Hepatocyte (in vitro differentiated cells): ENCODE data around the gene CUL9. TPM values are rescaled to one million over a fixed set of nuclear protein-coding genes. Genes with fewer than 3 reads are reported as not detected.

ENCODE experiments used
- DNase-seq: peaks from one replicate; pipeline ENCODE4 v3.0.0-alpha.2; 2016; ENCODE audit warnings: low spot score
- H2AFZ ChIP-seq: fragments of 200-600 bp; sonication (generic); 2 replicates; pipeline ENCODE4 v1.6.0; 2016; ENCODE audit warnings: antibody characterized with exemption, mild to moderate bottlenecking
- H3K27ac ChIP-seq: fragments of 200-600 bp; sonication (generic); 2 replicates; pipeline ENCODE4 v1.5.1; 2016; ENCODE audit warnings: mild to moderate bottlenecking
- H3K27me3 ChIP-seq: fragments of 200-600 bp; sonication (generic); 2 replicates; pipeline ENCODE4 v1.6.1; 2016
- H3K36me3 ChIP-seq: fragments of 200-600 bp; sonication (generic); replicated peaks from 2 replicates; pipeline ENCODE4 v1.5.1; 2016; ENCODE audit warnings: low read depth; ENCODE audit not compliant: insufficient read depth
- H3K4me1 ChIP-seq: fragments of 200-600 bp; sonication (generic); 2 replicates; pipeline ENCODE4 v1.5.1; 2016; ENCODE audit warnings: mild to moderate bottlenecking, moderate library complexity; ENCODE audit not compliant: insufficient read depth
- H3K4me2 ChIP-seq: fragments of 200-600 bp; sonication (generic); 2 replicates; pipeline ENCODE4 v1.6.0; 2016
- H3K4me3 ChIP-seq: fragments of 200-600 bp; sonication (generic); 2 replicates; pipeline ENCODE4 v1.5.1; 2016; ENCODE audit warnings: mild to moderate bottlenecking
- H3K79me2 ChIP-seq: fragments of 200-600 bp; sonication (generic); 2 replicates; pipeline ENCODE4 v1.6.0; 2017; ENCODE audit warnings: mild to moderate bottlenecking
- H3K9me2 ChIP-seq: fragments of 200-600 bp; sonication (generic); replicated peaks from 2 replicates; pipeline ENCODE4 v1.6.0; 2017; ENCODE audit warnings: mild to moderate bottlenecking; ENCODE audit not compliant: insufficient read depth
- H3K9me3 ChIP-seq: fragments of 200-600 bp; sonication (generic); 2 replicates; pipeline ENCODE4 v1.5.1; 2016; ENCODE audit warnings: low read depth, mild to moderate bottlenecking
- H4K20me1 ChIP-seq: fragments of 200-600 bp; sonication (generic); 2 replicates; pipeline ENCODE4 v1.6.0; 2016; ENCODE audit warnings: mild to moderate bottlenecking; ENCODE audit not compliant: insufficient read depth, poor library complexity, severe bottlenecking
- CTCF ChIP-seq: fragments of 200-600 bp; sonication (generic); IDR thresholded peaks from 2 replicates; pipeline ENCODE4 v1.5.1; 2016; ENCODE audit warnings: antibody characterized with exemption, mild to moderate bottlenecking; ENCODE audit not compliant: poor library complexity
- EZH2 ChIP-seq: fragments of 200-600 bp; sonication (generic); IDR thresholded peaks from 2 replicates; pipeline ENCODE4 v1.6.1; 2016; ENCODE audit warnings: antibody characterized with exemption, mild to moderate bottlenecking, borderline replicate concordance
- EZH2phosphoT487 ChIP-seq: fragments of 200-600 bp; sonication (generic); IDR thresholded peaks from one replicate; pipeline ENCODE4 v1.6.1; 2018; ENCODE audit warnings: antibody characterized with exemption, mild to moderate bottlenecking, low read depth, moderate library complexity; ENCODE audit not compliant: unreplicated experiment, severe bottlenecking
- WGBS: methylation state at CpG from one replicate; pipeline ENCODE4 v1.1.6; 2016; ENCODE audit warnings: low lambda C conversion rate; ENCODE audit errors: missing lambda C conversion rate; 5-methylcytosine and 5-hydroxymethylcytosine counted together
- polyA plus RNA-seq: library from polyadenylated mRNA; unstranded; fragments of >200 nt; fragmentation: Nextera tagmentation; extraction: Ambion mirVana; gene quantifications from 2 replicates; pipeline ENCODE4 v1.2.1, GENCODE V29; 2016
- total RNA-seq: library from RNA; depleted of rRNA; stranded (reverse); fragments of >200 nt; gene quantifications from 2 replicates; pipeline ENCODE4 v1.2.3, GENCODE V29; 2014

The CUL9 gene
- total and polyA plus RNA-seq, 2 experiments from 2014 or later, result 20.1 to 26.2 TPM

- Histone ChIP-seq H3K36me3 (no peaks in the 10 kb centered on the region), H3K79me2 (no peaks in the 10 kb centered on the region), H3K27ac (no peak overlapping the region)
Measured at GRCh38 chr6:43260791-43261190, 78.8 kb downstream of the CUL9 start.

GRCh38 chr6:43261198-43261597 lies 79.2 kb downstream of the CUL9 start:
- 91% methylated on average over 5 of the region's 5 CpGs for WGBS
- peak overlapping the region; percentile 74 for H3K27ac ChIP-seq
- H3K79me2 ChIP-seq, result no peaks in the 10 kb centered on the region
- H3K4me3 ChIP-seq, result no peak overlapping the region
- H3K36me3 ChIP-seq, result no peaks in the 10 kb centered on the region
- no peaks in the 10 kb centered on the region for H4K20me1 ChIP-seq
- H2AFZ ChIP-seq, result no peak overlapping the region
- no peaks in the 10 kb centered on the region for H3K9me3 ChIP-seq
- H3K4me1 ChIP-seq, result peaks cover 7% of the 10 kb centered on the region
- H3K27me3 ChIP-seq, result no peaks in the 10 kb centered on the region
- no peaks in the 10 kb centered on the region for H3K9me2 ChIP-seq
- H3K4me2 ChIP-seq, result no peak overlapping the region
- no peak for TF ChIP-seq EZH2phosphoT487
- no peak for TF ChIP-seq EZH2
- TF ChIP-seq CTCF, result no peak
- DNase-seq, result no peak

More at GRCh38 chr6:43260791-43261190, 78.8 kb downstream of the CUL9 start:
- no peak overlapping the region for H2AFZ ChIP-seq
- no peaks in the 10 kb centered on the region for H3K27me3 ChIP-seq
- H3K9me3 ChIP-seq, result no peaks in the 10 kb centered on the region
- no peaks in the 10 kb centered on the region for H3K9me2 ChIP-seq
- 75% methylated on average over 4 of the region's 4 CpGs for WGBS
- peaks cover 7% of the 10 kb centered on the region for H3K4me1 ChIP-seq
- no peaks in the 10 kb centered on the region for H4K20me1 ChIP-seq
- H3K4me3 ChIP-seq, result no peak overlapping the region
- TF ChIP-seq EZH2 (no peak), CTCF (no peak), EZH2phosphoT487 (no peak)
- DNase-seq, result no peak
- H3K4me2 ChIP-seq, result no peak overlapping the region

- Histone ChIP-seq H3K4me2 (no peak overlapping the region), H3K36me3 (no peaks in the 10 kb centered on the region), H3K79me2 (no peaks in the 10 kb centered on the region), H3K27me3 (no peaks in the 10 kb centered on the region), H2AFZ (no peak overlapping the region), H4K20me1 (no peaks in the 10 kb centered on the region), H3K4me1 (peaks cover 11% of the 10 kb centered on the region), H3K9me2 (no peaks in the 10 kb centered on the region), H3K27ac (peak overlapping the region; percentile 74), H3K4me3 (no peak overlapping the region), H3K9me3 (no peaks in the 10 kb centered on the region)
- WGBS, result 75% methylated on average over 14 of the region's 14 CpGs
- peak; percentile 73 for DNase-seq
- no peak for TF ChIP-seq CTCF
- no peak for TF ChIP-seq EZH2
- TF ChIP-seq EZH2phosphoT487, result no peak
Measured at GRCh38 chr6:43262000-43262779, 80.2 kb downstream of the CUL9 start.
